Activated CD4-positive, alpha-beta T cell treated with anti-CD3 and anti-CD28 coated beads for 48 hours (primary cell): ENCODE measurements around the gene ZRANB3.
"Not testable (repeated sequence)": the region's sequence is repeated elsewhere in the genome, so short reads cannot be mapped to it uniquely, and the experiment has no call there.

ENCODE experiments used
- DNase-seq: peaks from one replicate; pipeline ENCODE4 v3.0.0-alpha.2; 2020

The ZRANB3 gene

DNA sequence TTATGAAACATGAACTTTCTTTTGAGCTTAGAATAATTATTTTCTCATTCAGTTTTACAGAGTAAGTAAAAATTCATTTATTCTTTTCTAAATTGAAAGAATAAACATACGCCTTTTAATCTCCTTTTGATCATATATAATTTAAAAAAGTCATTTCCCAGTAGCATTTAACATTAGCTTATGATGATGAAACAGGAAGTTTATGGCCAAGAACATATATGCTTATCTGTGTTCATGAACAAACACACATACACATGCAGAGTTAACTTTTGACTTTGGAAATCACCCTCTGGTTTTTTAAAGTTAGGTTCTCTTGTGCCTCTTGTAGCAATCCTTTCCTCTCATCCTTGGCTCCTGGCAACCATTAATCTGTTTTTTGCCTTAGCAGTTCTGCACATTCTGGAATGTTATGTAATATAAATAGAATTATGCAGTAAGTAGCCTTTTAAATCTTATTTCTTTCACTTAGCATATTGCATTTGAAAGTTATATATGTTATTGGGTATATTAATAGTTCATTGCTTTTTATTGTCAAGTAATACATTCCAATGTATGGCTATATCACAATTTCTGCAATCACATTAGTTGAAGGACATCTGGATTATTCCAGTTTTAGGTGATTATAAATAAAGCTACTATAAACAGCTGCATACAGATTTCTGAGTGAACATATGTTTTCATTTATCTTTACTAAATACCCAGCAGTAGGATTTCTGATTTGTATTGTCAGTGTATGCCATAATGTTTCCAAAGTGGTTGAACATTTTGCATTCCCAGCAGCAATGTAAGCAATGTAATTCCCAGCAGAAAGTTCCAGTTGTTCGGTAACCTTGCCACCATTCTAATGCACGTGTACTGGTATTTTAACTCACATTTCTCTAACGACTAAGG lies 210.3 kb downstream of the ZRANB3 start:
- DNase-seq, result no peak

GRCh38 chr2:135318808-135319207 lies 212.2 kb downstream of the ZRANB3 start:
- no peak for DNase-seq

GRCh38 chr2:135317375-135317774 lies 213.6 kb downstream of the ZRANB3 start:
- DNase-seq, result no peak

- DNase-seq, result no peak
These were observed 219.1 kb downstream of the ZRANB3 start for GRCh38 chr2:135311962-135312361.

DNA sequence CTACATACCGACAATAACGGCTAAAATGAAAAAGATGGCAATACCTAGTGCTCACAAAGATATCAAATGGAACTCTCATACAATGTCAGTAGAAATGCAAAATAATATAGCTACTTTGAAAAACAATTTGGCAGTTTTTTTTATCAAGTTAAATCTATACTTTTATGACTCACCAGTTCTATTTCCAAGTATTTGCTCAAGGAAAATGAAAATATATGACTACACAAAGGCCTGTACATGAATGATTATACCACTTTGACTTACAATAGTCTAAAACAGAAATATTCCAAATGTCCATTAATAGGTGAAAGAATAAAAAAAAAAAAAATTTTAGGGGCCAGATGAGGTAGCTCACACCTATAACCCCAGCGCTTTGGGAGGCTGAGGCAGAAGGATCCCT lies 219.8 kb downstream of the ZRANB3 start:
- no peak for DNase-seq

DNA sequence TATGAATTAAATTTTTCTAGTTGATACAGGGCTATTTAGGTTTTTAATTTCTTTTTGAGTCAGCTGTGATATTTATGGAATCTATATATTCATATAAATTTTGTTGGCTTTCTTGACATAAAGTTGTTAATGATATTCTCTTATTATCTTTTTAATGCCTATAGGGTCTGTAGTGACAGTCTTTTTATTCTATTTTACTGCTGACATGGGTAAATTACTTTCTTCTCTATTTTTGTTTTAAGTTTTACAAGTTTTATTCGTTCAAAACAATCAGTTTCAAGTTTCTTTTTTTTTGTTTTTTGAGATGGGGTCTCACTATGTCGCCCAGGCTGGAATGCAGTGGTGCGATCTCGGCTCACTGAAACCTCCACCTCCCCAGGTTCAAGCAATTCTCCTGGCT lies 226.3 kb downstream of the ZRANB3 start:
- DNase-seq, result no peak

- DNase-seq, result no peak
These were observed 231.3 kb downstream of the ZRANB3 start for GRCh38 chr2:135299658-135300244.

DNA sequence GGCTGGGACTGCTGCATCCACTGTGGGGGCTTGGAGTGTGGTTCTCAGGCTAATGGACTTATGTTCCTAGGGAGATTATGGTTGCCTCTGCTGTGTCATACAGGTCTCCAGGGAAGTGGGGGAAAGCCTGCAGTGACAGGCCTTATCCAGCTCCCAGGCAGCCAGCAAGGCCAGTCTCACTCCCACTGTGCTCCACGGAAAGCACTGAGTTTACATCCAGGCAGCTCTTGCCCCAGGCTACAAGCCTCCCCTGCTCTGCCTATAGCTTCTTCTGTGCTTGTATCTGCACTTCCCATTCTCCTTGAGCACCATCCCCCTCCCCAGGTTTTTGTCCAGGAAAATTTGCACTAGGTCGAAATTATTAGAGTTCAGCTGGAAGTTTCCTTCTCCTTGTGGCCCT lies 231.9 kb downstream of the ZRANB3 start:
- no peak for DNase-seq

- DNase-seq, result not testable (repeated sequence)
These were observed 243.9 kb downstream of the ZRANB3 start for GRCh38 chr2:135287121-135287520.

- DNase-seq, result no peak
These were observed 245.6 kb downstream of the ZRANB3 start for GRCh38 chr2:135285391-135285790.

DNA sequence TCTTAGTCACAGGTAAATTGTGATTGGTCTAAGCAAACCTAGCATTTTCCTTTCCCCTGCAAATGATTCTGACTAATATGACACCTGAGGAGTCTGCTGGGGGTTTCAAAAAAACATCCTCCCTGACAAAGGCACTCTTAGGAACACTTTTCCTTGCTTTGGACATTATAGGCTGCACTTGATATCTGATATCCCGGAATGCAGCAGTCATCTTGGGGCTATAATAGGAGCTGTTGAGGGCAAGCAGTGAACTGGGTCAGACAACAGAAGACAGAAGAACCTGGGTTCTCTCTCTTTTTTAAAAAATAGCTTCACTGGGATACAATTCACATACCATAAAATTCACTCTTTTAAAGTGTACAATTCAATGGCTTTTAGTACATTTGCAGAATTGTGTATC lies 249.6 kb downstream of the ZRANB3 start:
- no peak for DNase-seq

DNA sequence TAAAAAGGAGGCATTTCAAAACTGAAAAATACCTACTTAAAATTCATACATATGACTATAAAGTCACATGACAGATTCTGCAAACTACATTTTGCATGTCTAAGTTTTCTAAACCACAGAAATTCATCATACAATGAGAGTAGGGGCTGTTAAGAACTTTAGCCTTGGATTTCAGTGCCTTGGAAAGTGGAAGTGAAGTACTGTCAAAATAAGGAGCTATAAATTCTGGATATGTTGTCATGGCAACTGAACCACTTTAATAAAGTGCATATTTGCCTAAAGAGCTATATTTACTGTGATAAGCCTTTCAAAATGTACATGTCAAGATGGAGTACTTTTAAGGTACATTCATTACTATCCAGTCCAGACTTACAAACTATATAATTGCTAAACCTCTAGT lies 251.8 kb downstream of the ZRANB3 start:
- no peak for DNase-seq

DNA sequence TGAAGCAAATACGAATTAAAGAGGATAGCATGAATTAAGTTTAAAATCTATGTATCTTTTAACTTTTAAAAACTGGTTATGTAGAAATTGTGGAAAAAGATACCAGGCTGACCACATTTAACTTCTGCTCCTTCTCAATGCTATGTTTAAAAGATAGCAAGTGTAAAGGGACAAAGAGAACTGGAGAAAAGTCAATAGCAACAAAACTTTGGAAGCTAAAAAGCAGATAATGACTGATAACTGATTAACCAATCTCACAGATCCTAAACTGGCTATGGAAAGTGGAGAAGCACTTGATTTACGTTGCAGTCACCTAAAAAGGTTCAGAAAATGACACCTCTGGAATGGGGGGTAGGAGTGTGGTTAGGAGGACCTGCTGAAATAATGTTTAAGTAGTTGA lies 254.5 kb downstream of the ZRANB3 start:
- no peak for DNase-seq

GRCh38 chr2:135271006-135271405 lies 260.0 kb downstream of the ZRANB3 start:
- DNase-seq, result no peak

DNA sequence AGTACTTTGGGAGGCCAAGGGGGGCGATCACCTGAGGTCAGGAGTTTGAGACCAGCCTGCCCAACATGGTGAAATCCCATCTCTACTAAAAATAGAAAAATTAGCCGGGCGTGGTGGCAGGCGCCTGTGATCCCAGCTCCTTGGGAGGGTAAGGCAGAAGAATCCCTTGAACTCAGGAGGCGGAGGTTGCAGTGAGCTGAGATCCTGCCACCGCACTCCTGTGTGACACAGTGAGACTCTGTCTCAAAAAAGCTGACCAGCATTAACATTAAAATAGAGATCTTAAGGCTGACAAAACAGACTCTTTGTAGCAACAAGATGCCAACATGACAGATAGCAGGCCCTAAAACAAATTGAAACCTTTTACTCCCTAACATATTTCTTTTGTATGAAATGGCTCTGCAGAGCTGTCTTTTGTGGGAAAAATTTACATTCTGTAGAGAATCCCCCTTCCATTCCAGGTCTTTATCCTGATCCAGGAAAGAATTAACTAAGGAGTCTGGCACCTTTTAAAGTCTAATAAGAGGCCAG lies 265.0 kb downstream of the ZRANB3 start:
- DNase-seq, result no peak

GRCh38 chr2:135259123-135259522 lies 271.9 kb downstream of the ZRANB3 start:
- DNase-seq, result no peak

GRCh38 chr2:135258193-135258592 lies 272.8 kb downstream of the ZRANB3 start:
- DNase-seq, result no peak

- no peak for DNase-seq
These were observed 273.5 kb downstream of the ZRANB3 start for GRCh38 chr2:135257383-135258090.

GRCh38 chr2:135256531-135257260 lies 274.3 kb downstream of the ZRANB3 start:
- no peak for DNase-seq

GRCh38 chr2:135255208-135255607 lies 275.8 kb downstream of the ZRANB3 start:
- no peak for DNase-seq

DNA sequence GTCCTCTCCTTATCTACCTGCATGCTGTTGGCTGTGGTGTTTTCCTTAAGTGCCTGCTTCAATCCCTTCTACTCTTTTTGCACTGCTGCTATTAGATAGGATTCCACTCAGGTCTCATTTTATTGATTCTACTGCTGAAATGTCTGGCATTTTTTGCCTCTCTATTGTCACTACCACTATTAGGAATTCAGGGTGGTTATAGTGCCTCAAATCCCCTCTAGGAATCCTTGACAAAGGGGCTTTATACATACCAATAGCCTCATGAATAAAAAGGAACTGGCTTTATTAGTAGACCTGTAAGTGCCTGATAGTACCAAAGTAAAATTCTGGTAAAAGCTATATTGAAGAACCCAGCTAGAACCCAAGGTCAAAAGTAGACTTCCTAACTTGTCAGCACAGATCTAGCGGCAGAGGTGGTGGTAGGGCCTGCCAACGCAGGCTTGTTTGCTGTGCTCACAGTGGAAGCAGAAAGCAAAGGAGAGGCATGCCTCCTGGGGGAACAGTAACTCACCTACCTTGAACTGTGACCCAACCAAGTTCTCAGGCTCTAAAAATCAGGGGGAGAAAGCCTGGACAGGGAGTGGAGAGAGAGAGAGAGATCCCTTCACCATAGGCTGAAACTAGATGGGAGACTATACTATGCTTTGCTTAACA lies 278.1 kb downstream of the ZRANB3 start:
- DNase-seq, result no peak

- DNase-seq, result no peak
These were observed 282.4 kb downstream of the ZRANB3 start for GRCh38 chr2:135248611-135249010.
